Neuronal stem cell (in vitro differentiated cells): ENCODE data around the gene DCAF8L2. TPM values are rescaled to one million over a fixed set of nuclear protein-coding genes. Genes with fewer than 3 reads are reported as not detected.
"Not testable (repeated sequence)": the region's sequence is repeated elsewhere in the genome, so short reads cannot be mapped to it uniquely, and the experiment has no call there.

Experiments used
- DNase-seq: peaks from one replicate; pipeline ENCODE4 v3.0.0-alpha.2; 2013; ENCODE audit warnings: low spot score
- H2AFZ ChIP-seq: one replicate; pipeline ENCODE4 v1.6.1; 2013; ENCODE audit warnings: mild to moderate bottlenecking, low read length, inconsistent platforms
- H2AK5ac ChIP-seq: 2 replicates; pipeline ENCODE4 v1.6.1; 2013; ENCODE audit warnings: low read depth, mild to moderate bottlenecking, inconsistent platforms, low read length, moderate library complexity, mixed read lengths
- H2BK120ac ChIP-seq: 2 replicates; pipeline ENCODE4 v1.6.1; 2013; ENCODE audit warnings: low read depth, mild to moderate bottlenecking, inconsistent platforms, low read length, moderate library complexity, mixed read lengths
- H2BK12ac ChIP-seq: one replicate; pipeline ENCODE4 v1.6.1; 2013; ENCODE audit warnings: low read length, inconsistent platforms
- H2BK15ac ChIP-seq: 2 replicates; pipeline ENCODE4 v1.6.1; 2013; ENCODE audit warnings: mild to moderate bottlenecking, low read length, inconsistent platforms, mixed read lengths
- H2BK5ac ChIP-seq: one replicate; pipeline ENCODE4 v1.6.1; 2013; ENCODE audit warnings: inconsistent platforms, mild to moderate bottlenecking, low read length, moderate library complexity
- H3K14ac ChIP-seq: one replicate; pipeline ENCODE4 v1.6.1; 2013; ENCODE audit warnings: low read length, inconsistent platforms
- H3K18ac ChIP-seq: 2 replicates; pipeline ENCODE4 v1.6.1; 2013; ENCODE audit warnings: low read length, inconsistent platforms
- H3K23ac ChIP-seq: 2 replicates; pipeline ENCODE4 v1.6.1; 2013; ENCODE audit warnings: low read depth, mild to moderate bottlenecking, mixed read lengths, low read length, inconsistent platforms; ENCODE audit not compliant: poor library complexity
- H3K27ac ChIP-seq: replicated peaks from 3 replicates; pipeline ENCODE4 v1.5.1; 2013; ENCODE audit warnings: low read length, inconsistent platforms
- H3K27me3 ChIP-seq, 3 experiments: 2 replicates each; pipeline ENCODE4 v1.6.1; 2013; ENCODE audit warnings: low read length in 3 of 3, mild to moderate bottlenecking in 2 of 3, inconsistent platforms in 1 of 3, low read depth in 1 of 3, mixed read lengths in 1 of 3, moderate library complexity in 1 of 3; ENCODE audit not compliant: control insufficient read depth in 3 of 3, insufficient read depth in 3 of 3
- H3K36me3 ChIP-seq, 2 donors: replicated peaks in 1 of 2; 2 replicates each; pipeline ENCODE4 v1.6.1; 2013; ENCODE audit warnings: low read length in 2 of 2; ENCODE audit not compliant: control insufficient read depth in 2 of 2, insufficient read depth in 2 of 2
- H3K4ac ChIP-seq: 2 replicates; pipeline ENCODE4 v1.6.1; 2013; ENCODE audit warnings: inconsistent platforms, mild to moderate bottlenecking, low read length, moderate library complexity
- H3K4me1 ChIP-seq, 2 donors: 1 replicate in 1 of 2; 2 replicates in 1 of 2; pipeline ENCODE4 v1.6.1; 2013; ENCODE audit warnings: low read length in 2 of 2, low read depth in 1 of 2; ENCODE audit not compliant: control insufficient read depth in 2 of 2, insufficient read depth in 1 of 2
- H3K4me2 ChIP-seq: one replicate; pipeline ENCODE4 v1.6.1; 2013; ENCODE audit warnings: mild to moderate bottlenecking, low read length, inconsistent platforms; ENCODE audit not compliant: insufficient read depth, poor library complexity, severe bottlenecking
- H3K4me3 ChIP-seq, 2 donors: 2 replicates each; pipeline ENCODE4 v1.5.1; 2013; ENCODE audit warnings: low read length in 2 of 2, mild to moderate bottlenecking in 2 of 2, inconsistent platforms in 1 of 2, moderate library complexity in 1 of 2
- H3K79me1 ChIP-seq: one replicate; pipeline ENCODE4 v1.6.1; 2013; ENCODE audit warnings: low read depth, mild to moderate bottlenecking, inconsistent platforms, low read length, moderate library complexity
- H3K9ac ChIP-seq: one replicate; pipeline ENCODE4 v1.6.1; 2013; ENCODE audit warnings: mild to moderate bottlenecking, low read depth, low read length, inconsistent platforms; ENCODE audit not compliant: poor library complexity
- H3K9me3 ChIP-seq, 2 donors: replicated peaks in 1 of 2; 2 replicates each; pipeline versions ENCODE3 to v1.6.1; 2013; ENCODE audit warnings: low read length in 2 of 2, mild to moderate bottlenecking in 2 of 2, inconsistent platforms in 1 of 2, low read depth in 1 of 2, mixed read lengths in 1 of 2, moderate library complexity in 1 of 2; ENCODE audit not compliant: control insufficient read depth in 2 of 2, insufficient read depth in 1 of 2
- H4K8ac ChIP-seq: one replicate; pipeline ENCODE4 v1.6.1; 2013; ENCODE audit warnings: low read depth, mild to moderate bottlenecking, inconsistent platforms, low read length, moderate library complexity
- H4K91ac ChIP-seq: one replicate; pipeline ENCODE4 v1.6.1; 2013; ENCODE audit warnings: low read length, low read depth, mild to moderate bottlenecking, inconsistent platforms; ENCODE audit not compliant: poor library complexity
- WGBS, 2 donors: extraction: QIAGEN DNeasy Blood & Tissue Kit; methylation state at CpG; one replicate each; pipeline ENCODE4 v1.1.7; 2013; ENCODE audit warnings: missing lambda C conversion rate in 2 of 2, mixed read lengths in 1 of 2; ENCODE audit not compliant: insufficient read length in 2 of 2, insufficient replicate concordance in 1 of 2; ENCODE audit errors: extremely low coverage in 2 of 2; 5-methylcytosine and 5-hydroxymethylcytosine counted together
- polyA plus RNA-seq, 2 experiments: library from polyadenylated mRNA; stranded (reverse); fragments of 200-250 nt; gene quantifications; one replicate each; pipeline ENCODE4 v1.2.3, GENCODE V29; 2013

Gene DCAF8L2
- polyA plus RNA-seq (2013, experiment 1 of 2): not detected
- not detected for polyA plus RNA-seq (2013, experiment 2 of 2)

- Histone ChIP-seq H2AK5ac (no peak within 1 kb of the TSS), H3K4me1 (no peaks in the 10 kb centered on the region), H3K36me3 (no peaks in the 10 kb centered on the region), H3K27ac (no peak within 1 kb of the TSS), H4K8ac (no peak within 1 kb of the TSS), H3K18ac (no peak within 1 kb of the TSS), H3K9me3 (no peaks in the 10 kb centered on the region), H3K14ac (no peak within 1 kb of the TSS), H2BK5ac (no peak within 1 kb of the TSS), H2AFZ (no peak within 1 kb of the TSS), H3K4ac (no peak within 1 kb of the TSS), H3K4me2 (no peak within 1 kb of the TSS), H3K27me3 (no peaks in the 10 kb centered on the region), H3K9ac (no peak within 1 kb of the TSS), H3K23ac (no peak within 1 kb of the TSS), H2BK120ac (no peak within 1 kb of the TSS), H2BK12ac (no peak within 1 kb of the TSS), H4K91ac (no peak within 1 kb of the TSS), H3K79me1 (no peaks in the 10 kb centered on the region), H2BK15ac (no peak within 1 kb of the TSS), H3K4me3 (no peak within 1 kb of the TSS)
- no CpG with 5 or more reads among the region's 7 CpGs for WGBS, 2 donors
- no peak for DNase-seq
Observed at GRCh38 chrX:27590044-27590443, at the start of gene DCAF8L2. Gene DCAF8L2, plus strand, starts transcription at chrX:27590344. Its CDS starts 156,552 bp downstream, at chrX:27746896.

GRCh38 chrX:27541161-27541560 lies 49.0 kb upstream of the DCAF8L2 start:
- WGBS, 2 donors: no CpG with 5 or more reads among the region's 6 CpGs
- H3K9me3 ChIP-seq, H2BK12ac ChIP-seq, H2AK5ac ChIP-seq, H4K8ac ChIP-seq, H3K27ac ChIP-seq, H3K36me3 ChIP-seq, H3K18ac ChIP-seq, H3K4me2 ChIP-seq, H3K4me3 ChIP-seq, H2BK120ac ChIP-seq, H3K79me1 ChIP-seq, H3K4me1 ChIP-seq, DNase-seq, H2AFZ ChIP-seq, H3K9ac ChIP-seq, H3K27me3 ChIP-seq, H3K23ac ChIP-seq, H4K91ac ChIP-seq, H3K4ac ChIP-seq, H3K14ac ChIP-seq, H2BK15ac ChIP-seq, H2BK5ac ChIP-seq: not testable (repeated sequence)

GRCh38 chrX:27548624-27549023 lies 41.5 kb upstream of the DCAF8L2 start:
- H2BK12ac ChIP-seq: no peak overlapping the region
- no peaks in the 10 kb centered on the region for H3K9me3 ChIP-seq
- no peak overlapping the region for H3K23ac ChIP-seq
- no peak overlapping the region for H3K4me3 ChIP-seq
- H4K8ac ChIP-seq: no peak overlapping the region
- H2AFZ ChIP-seq: no peak overlapping the region
- no peak overlapping the region for H3K27ac ChIP-seq
- H3K4me1 ChIP-seq: no peaks in the 10 kb centered on the region
- no peak overlapping the region for H2BK15ac ChIP-seq
- no peak overlapping the region for H2AK5ac ChIP-seq
- H4K91ac ChIP-seq: no peak overlapping the region
- no peak overlapping the region for H3K4me2 ChIP-seq
- H2BK120ac ChIP-seq: no peak overlapping the region
- H3K79me1 ChIP-seq: no peaks in the 10 kb centered on the region
- no peak for DNase-seq
- H3K36me3 ChIP-seq: no peaks in the 10 kb centered on the region
- H3K14ac ChIP-seq: no peak overlapping the region
- no peak overlapping the region for H2BK5ac ChIP-seq
- H3K4ac ChIP-seq: no peak overlapping the region
- WGBS, 2 donors: no CpG with 5 or more reads among the region's 4 CpGs
- H3K18ac ChIP-seq: no peak overlapping the region
- H3K9ac ChIP-seq: no peak overlapping the region
- H3K27me3 ChIP-seq: no peaks in the 10 kb centered on the region

- Histone ChIP-seq H4K8ac (no peak overlapping the region), H3K4ac (no peak overlapping the region), H3K36me3 (no peaks in the 10 kb centered on the region), H3K9ac (no peak overlapping the region), H2BK5ac (no peak overlapping the region), H3K9me3 (no peaks in the 10 kb centered on the region), H4K91ac (no peak overlapping the region), H2BK12ac (no peak overlapping the region), H2AK5ac (no peak overlapping the region), H2BK120ac (no peak overlapping the region), H2AFZ (no peak overlapping the region), H3K18ac (no peak overlapping the region), H3K27me3 (no peaks in the 10 kb centered on the region), H3K23ac (no peak overlapping the region), H3K14ac (no peak overlapping the region), H3K4me1 (no peaks in the 10 kb centered on the region), H3K27ac (no peak overlapping the region), H3K4me3 (no peak overlapping the region), H2BK15ac (no peak overlapping the region), H3K79me1 (no peaks in the 10 kb centered on the region), H3K4me2 (no peak overlapping the region)
- WGBS, 2 donors: no CpG with 5 or more reads among the region's 1 CpG
- DNase-seq: no peak
Observed at GRCh38 chrX:27549688-27550087, 40.5 kb upstream of the DCAF8L2 start.
